Esophagus squamous epithelium (tissue), 5 donors: ENCODE measurements around the gene ASGR2. TPM values are rescaled to one million over a fixed set of nuclear protein-coding genes. Genes with fewer than 3 reads are reported as not detected.
A peak's percentile ranks its signal among the peaks of the same experiment; 100 is the strongest.
"Not testable (repeated sequence)": the region's sequence is repeated elsewhere in the genome, so short reads cannot be mapped to it uniquely, and the experiment has no call there.

Experiments
- DNase-seq: peaks from one replicate; lab custom pipeline; 2025; lab: John Stamatoyannopoulos, UW
- H3K27ac ChIP-seq, 4 donors: fragments of 200-600 bp; sonication (generic); one replicate each; pipeline ENCODE4 v1.5.1; 2016 to 2019; ENCODE audit warnings: mild to moderate bottlenecking in 1 of 4
- H3K27me3 ChIP-seq, 4 donors: fragments of 200-600 bp; sonication (generic); 1 replicate in 3 of 4; 2 replicates in 1 of 4; pipeline versions ENCODE4 v1.5.1 to v1.6.0; 2017 to 2021; ENCODE audit warnings: antibody characterized with exemption in 1 of 4
- H3K36me3 ChIP-seq, 3 donors: fragments of 200-600 bp; sonication (generic); one replicate each; pipeline ENCODE4 v1.5.1; 2016 to 2019
- H3K4me1 ChIP-seq, 3 donors: fragments of 200-600 bp; sonication (generic); one replicate each; pipeline ENCODE4 v1.5.1; 2017 to 2019
- H3K4me3 ChIP-seq, 4 donors: fragments of 200-600 bp; sonication (generic); 1 replicate in 3 of 4; 2 replicates in 1 of 4; pipeline ENCODE4 v1.5.1; 2016 to 2019; ENCODE audit warnings: mild to moderate bottlenecking in 2 of 4, moderate library complexity in 1 of 4
- H3K9me3 ChIP-seq, 3 donors: fragments of 200-600 bp; sonication (generic); one replicate each; pipeline ENCODE4 v1.5.1; 2016 to 2019
- CTCF ChIP-seq, 6 experiments: fragments of 450-650 bp in 4 of 6; fragments of 200-600 bp in 2 of 6; sonication (generic) in 2 of 6; IDR thresholded peaks; one replicate each; pipeline ENCODE4 v1.5.1; 2016 to 2019; ENCODE audit warnings: antibody characterized with exemption in 6 of 6, mild to moderate bottlenecking in 4 of 6, moderate library complexity in 4 of 6
- POLR2A ChIP-seq, 4 donors: fragments of 450-650 bp; IDR thresholded peaks; one replicate each; pipeline ENCODE4 v1.6.1; 2017; ENCODE audit warnings: antibody characterized with exemption in 4 of 4, mild to moderate bottlenecking in 4 of 4, moderate library complexity in 3 of 4
- WGBS, 2 donors: methylation state at CpG; one replicate each; pipeline ENCODE4 v1.1.5; 2018; 5-methylcytosine and 5-hydroxymethylcytosine counted together
- intact Hi-C: fragments of 100-400 bp; cut with DNase I; formaldehyde crosslinking; loops from one replicate; pipeline ENCODE4 v1.15.0; 2022
- total RNA-seq, 4 donors: library from RNA; depleted of rRNA; stranded (reverse); fragments of >200 nt; gene quantifications; one replicate each; pipeline ENCODE4 v1.1.0, GENCODE V29; 2016
- donor health status: DM: yes; HTN: yes; CAD: no.

The ASGR2 gene
- total RNA-seq, 4 donors from 2014 or later: 0.50 to 0.95 TPM; not detected in 2

GRCh38 chr17:7130621-7131422 lies 16.2 kb upstream of the ASGR2 start:
- no peak for TF ChIP-seq CTCF (IDR thresholded peaks at IDR 0.05)
- no peak for TF ChIP-seq POLR2A (IDR thresholded peaks at IDR 0.05)
- intact Hi-C loops: no loop called here
- peaks cover 0 to 25% (median 0%) of the 10 kb centered on the region in 3 donors for H3K4me1 ChIP-seq
- DNase-seq: no peak
- H3K27ac ChIP-seq: peak overlapping the region in 2 of 4 donors; percentile 63 to 70
- no peaks in the 10 kb centered on the region for H3K9me3 ChIP-seq
- peak overlapping the region in 1 of 4 donors; percentile 28 for H3K4me3 ChIP-seq
- 48 to 56% methylated on average over 10 to 11 of the region's 11 CpGs for WGBS, 2 donors
- H3K27me3 ChIP-seq: peaks cover 0 to 27% (median 0%) of the 10 kb centered on the region in 4 donors
- no peaks in the 10 kb centered on the region for H3K36me3 ChIP-seq

- H3K4me3 ChIP-seq: no peak overlapping the region
- WGBS, 2 donors: 77 to 79% methylated on average over 7 to 8 of the region's 8 CpGs
- no peak for DNase-seq
- intact Hi-C loops: no loop called here
- H3K4me1 ChIP-seq: peaks cover 0 to 19% (median 0%) of the 10 kb centered on the region in 3 donors
- H3K36me3 ChIP-seq: no peaks in the 10 kb centered on the region
- H3K27ac ChIP-seq: no peak overlapping the region
- H3K9me3 ChIP-seq: no peaks in the 10 kb centered on the region
- no peak for TF ChIP-seq CTCF (IDR thresholded peaks at IDR 0.05)
- no peak for TF ChIP-seq POLR2A (IDR thresholded peaks at IDR 0.05)
- H3K27me3 ChIP-seq: peaks cover 0 to 26% (median 0%) of the 10 kb centered on the region in 4 donors
These were observed 14.7 kb upstream of the ASGR2 start for GRCh38 chr17:7129311-7129710.

GRCh38 chr17:7128160-7128559 lies 13.5 kb upstream of the ASGR2 start:
- intact Hi-C loops: no loop called here
- Histone ChIP-seq H3K27ac (no peak overlapping the region), H3K27me3 (peaks cover 0 to 24% (median 0%) of the 10 kb centered on the region in 4 donors), H3K36me3 (no peaks in the 10 kb centered on the region), H3K4me1 (peaks cover 0 to 9% (median 0%) of the 10 kb centered on the region in 3 donors), H3K9me3 (no peaks in the 10 kb centered on the region), H3K4me3 (no peak overlapping the region)
- DNase-seq: no peak
- WGBS, 2 donors: 57 to 65% methylated on average over 5 of the region's 5 CpGs
- TF ChIP-seq POLR2A (IDR thresholded peaks at IDR 0.05) (no peak), CTCF (IDR thresholded peaks at IDR 0.05) (no peak)

- WGBS, 2 donors: 79 to 93% methylated on average over 3 to 4 of the region's 5 CpGs
- H3K4me1 ChIP-seq, H3K4me3 ChIP-seq, H3K27ac ChIP-seq, H3K36me3 ChIP-seq, intact Hi-C loops, H3K9me3 ChIP-seq, DNase-seq: not testable (repeated sequence)
- peaks cover 0 to 27% (median 0%) of the 10 kb centered on the region in 4 donors for H3K27me3 ChIP-seq
These were observed 12.9 kb upstream of the ASGR2 start for GRCh38 chr17:7127501-7127900.

GRCh38 chr17:7126386-7126785 lies 11.8 kb upstream of the ASGR2 start:
- H3K9me3 ChIP-seq, H3K27ac ChIP-seq, DNase-seq, H3K36me3 ChIP-seq, H3K4me3 ChIP-seq, intact Hi-C loops, H3K4me1 ChIP-seq: not testable (repeated sequence)
- 68 to 81% methylated on average over 8 to 12 of the region's 12 CpGs for WGBS, 2 donors
- peaks cover 0 to 25% (median 0%) of the 10 kb centered on the region in 4 donors for H3K27me3 ChIP-seq

GRCh38 chr17:7124923-7125322 lies 10.3 kb upstream of the ASGR2 start:
- no peaks in the 10 kb centered on the region for H3K36me3 ChIP-seq
- H3K9me3 ChIP-seq: no peaks in the 10 kb centered on the region
- no peak overlapping the region for H3K4me3 ChIP-seq
- no peak overlapping the region for H3K27ac ChIP-seq
- peaks cover 0 to 25% (median 0%) of the 10 kb centered on the region in 4 donors for H3K27me3 ChIP-seq
- 87 to 90% methylated on average over 5 of the region's 5 CpGs for WGBS, 2 donors
- no peaks in the 10 kb centered on the region for H3K4me1 ChIP-seq
- no peak for DNase-seq
- TF ChIP-seq CTCF (IDR thresholded peaks at IDR 0.05): no peak
- TF ChIP-seq POLR2A (IDR thresholded peaks at IDR 0.05): no peak
- intact Hi-C loops: no loop called here
